HEK293T (cell line): Measurements from ENCODE around the gene KDM6A.

ENCODE experiments used
- ARNT ChIP-seq: fragments of 450-650 bp; IDR thresholded peaks from 2 replicates; pipeline ENCODE4 v1.6.1; 2017; ENCODE audit warnings: mild to moderate bottlenecking
- LEF1 ChIP-seq: fragments of 450-650 bp; IDR thresholded peaks from 2 replicates; pipeline ENCODE4 v1.6.1; 2017; ENCODE audit warnings: mild to moderate bottlenecking, borderline replicate concordance

GRCh38 chrX:44899946-44900345 lies 27.0 kb downstream of the KDM6A start:
- TF ChIP-seq LEF1 (no peak), ARNT (no peak)
